Adrenal gland (tissue), 5 donors: ENCODE results near the gene RAMP1.

Experiments
- CTCF ChIP-seq, 6 experiments: fragments of 450-650 bp in 4 of 6; fragments of 200-600 bp in 2 of 6; sonication (generic) in 1 of 6; IDR thresholded peaks; 1 replicate in 5 of 6; 2 replicates in 1 of 6; pipeline versions ENCODE4 v1.5.1 to v1.8.0; 2016 to 2021; ENCODE audit warnings: antibody characterized with exemption in 6 of 6, mild to moderate bottlenecking in 2 of 6, moderate library complexity in 1 of 6
- POLR2A ChIP-seq, 2 donors: fragments of 450-650 bp; IDR thresholded peaks; one replicate each; pipeline ENCODE4 v1.6.1; 2017; ENCODE audit warnings: antibody characterized with exemption in 2 of 2, mild to moderate bottlenecking in 2 of 2, moderate library complexity in 1 of 2
- donor health status: DM: no; HTN: no; CAD: no.

- TF ChIP-seq POLR2A (IDR thresholded peaks at IDR 0.05) (no peak), CTCF (IDR thresholded peaks at IDR 0.05) (no peak)
Observed at GRCh38 chr2:237877576-237878307, 18.3 kb downstream of the RAMP1 start.
